H9 (cell line): Measurements from ENCODE around the gene PCSK2. TPM values are rescaled to one million over a fixed set of nuclear protein-coding genes. Genes with fewer than 3 reads are reported as not detected.

Experiments used
- DNase-seq: peaks from one replicate; pipeline ENCODE4 v3.0.0-alpha.2; 2017
- H2AFZ ChIP-seq: one replicate; pipeline ENCODE4 v1.6.1; 2013; ENCODE audit warnings: mild to moderate bottlenecking, low read length, control low read depth, moderate library complexity
- H2AK5ac ChIP-seq: 2 replicates; pipeline ENCODE4 v1.6.1; 2013; ENCODE audit warnings: low read length, control low read depth, mixed read lengths; ENCODE audit not compliant: insufficient read length
- H2BK120ac ChIP-seq: one replicate; pipeline ENCODE4 v1.6.1; 2013; ENCODE audit warnings: low read depth, mild to moderate bottlenecking, low read length, control low read depth, inconsistent platforms; ENCODE audit not compliant: poor library complexity, severe bottlenecking
- H2BK12ac ChIP-seq: 2 replicates; pipeline ENCODE4 v1.6.1; 2013; ENCODE audit warnings: low read length, control low read depth, mixed read lengths, low read depth; ENCODE audit not compliant: insufficient read length
- H2BK15ac ChIP-seq: 2 replicates; pipeline ENCODE4 v1.6.1; 2013; ENCODE audit warnings: low read depth, low read length, control low read depth
- H2BK20ac ChIP-seq: one replicate; pipeline ENCODE4 v1.6.1; 2013; ENCODE audit warnings: low read depth, mild to moderate bottlenecking, low read length, control low read depth, inconsistent platforms; ENCODE audit not compliant: poor library complexity, severe bottlenecking
- H2BK5ac ChIP-seq: 2 replicates; pipeline ENCODE4 v1.6.1; 2013; ENCODE audit warnings: low read length, control low read depth, mixed read lengths; ENCODE audit not compliant: insufficient read length
- H3K14ac ChIP-seq: 2 replicates; pipeline ENCODE4 v1.6.1; 2013; ENCODE audit warnings: low read length, control low read depth; ENCODE audit not compliant: insufficient read depth
- H3K18ac ChIP-seq: 2 replicates; pipeline ENCODE4 v1.6.1; 2013; ENCODE audit warnings: low read depth, mild to moderate bottlenecking, mixed read lengths, low read length, control low read depth; ENCODE audit not compliant: insufficient read length
- H3K23ac ChIP-seq: 2 replicates; pipeline ENCODE4 v1.6.1; 2013; ENCODE audit warnings: low read length, control low read depth, mixed read lengths, low read depth; ENCODE audit not compliant: insufficient read length
- H3K23me2 ChIP-seq: 2 replicates; pipeline ENCODE4 v1.6.1; 2013; ENCODE audit warnings: low read depth, mild to moderate bottlenecking, mixed read lengths, low read length, control low read depth; ENCODE audit not compliant: insufficient read length, poor library complexity, severe bottlenecking
- H3K27ac ChIP-seq: 2 replicates; pipeline ENCODE4 v1.5.1; 2013; ENCODE audit warnings: low read length, control low read depth, mixed read lengths, low read depth; ENCODE audit not compliant: insufficient read length
- H3K27me3 ChIP-seq: 2 replicates; pipeline ENCODE4 v1.6.1; 2013; ENCODE audit warnings: low read length, control low read depth, inconsistent platforms; ENCODE audit not compliant: insufficient read depth
- H3K4ac ChIP-seq: 2 replicates; pipeline ENCODE4 v1.6.1; 2013; ENCODE audit warnings: low read depth, mild to moderate bottlenecking, control low read depth, inconsistent platforms, low read length, moderate library complexity
- H3K4me1 ChIP-seq: 2 replicates; pipeline ENCODE4 v1.6.1; 2013; ENCODE audit warnings: low read length, control low read depth, inconsistent platforms; ENCODE audit not compliant: insufficient read depth
- H3K4me2 ChIP-seq: 2 replicates; pipeline ENCODE4 v1.6.1; 2013; ENCODE audit warnings: low read length, control low read depth, mixed read lengths; ENCODE audit not compliant: insufficient read length, insufficient read depth
- H3K56ac ChIP-seq: 2 replicates; pipeline ENCODE4 v1.6.1; 2013; ENCODE audit warnings: low read depth, mild to moderate bottlenecking, mixed read lengths, low read length, control low read depth; ENCODE audit not compliant: insufficient read length
- H3K79me1 ChIP-seq: 2 replicates; pipeline ENCODE4 v1.6.1; 2013; ENCODE audit warnings: low read depth, mild to moderate bottlenecking, moderate library complexity, low read length, control low read depth, inconsistent platforms; ENCODE audit not compliant: insufficient read depth, poor library complexity, severe bottlenecking
- H3K79me2 ChIP-seq: 2 replicates; pipeline ENCODE4 v1.6.1; 2013; ENCODE audit warnings: low read length, control low read depth, inconsistent platforms; ENCODE audit not compliant: insufficient read depth
- H3K9ac ChIP-seq: 2 replicates; pipeline ENCODE4 v1.6.1; 2013; ENCODE audit warnings: low read length, control low read depth, mixed read lengths; ENCODE audit not compliant: insufficient read length; ENCODE audit errors: extremely low read depth
- H3K9me3 ChIP-seq: one replicate; pipeline ENCODE4 v1.6.1; 2013; ENCODE audit warnings: low read depth, low read length, inconsistent platforms; ENCODE audit not compliant: control insufficient read depth
- H3T11ph ChIP-seq: one replicate; pipeline ENCODE4 v1.6.1; 2013; ENCODE audit warnings: mild to moderate bottlenecking, low read length, control low read depth, inconsistent platforms
- H4K20me1 ChIP-seq: one replicate; pipeline ENCODE4 v1.6.1; 2013; ENCODE audit not compliant: control insufficient read depth, insufficient read length, insufficient read depth
- H4K5ac ChIP-seq: 2 replicates; pipeline ENCODE4 v1.6.1; 2013; ENCODE audit warnings: low read depth, mild to moderate bottlenecking, mixed read lengths, low read length, control low read depth; ENCODE audit not compliant: insufficient read length
- H4K8ac ChIP-seq: replicated peaks from 2 replicates; pipeline ENCODE4 v1.6.1; 2013; ENCODE audit warnings: low read length, control low read depth, mixed read lengths, low read depth; ENCODE audit not compliant: insufficient read length
- H4K91ac ChIP-seq: 2 replicates; pipeline ENCODE4 v1.6.1; 2013; ENCODE audit warnings: low read depth, mild to moderate bottlenecking, moderate library complexity, mixed read lengths, low read length, control low read depth; ENCODE audit not compliant: insufficient read length
- H3K27ac Mint-ChIP-seq, 3 experiments: 2 replicates in 2 of 3; 3 replicates in 1 of 3; pipeline ENCODE4 v1.8.0; 2020 to 2021; ENCODE audit warnings: mixed read lengths in 3 of 3, mild to moderate bottlenecking in 1 of 3, moderate library complexity in 1 of 3
- H3K27me3 Mint-ChIP-seq: 2 replicates; pipeline ENCODE4 v1.8.0; 2021; ENCODE audit warnings: low read depth, mild to moderate bottlenecking, moderate library complexity, mixed read lengths
- H3K36me3 Mint-ChIP-seq, 3 experiments: 2 replicates in 2 of 3; 3 replicates in 1 of 3; pipeline ENCODE4 v1.8.0; 2020 to 2021; ENCODE audit warnings: low read depth in 3 of 3, mixed read lengths in 3 of 3; ENCODE audit not compliant: insufficient read depth in 1 of 3
- H3K4me1 Mint-ChIP-seq, 2 experiments: 2 replicates each; pipeline ENCODE4 v1.8.0; 2020; ENCODE audit warnings: mixed read lengths in 2 of 2
- H3K4me3 Mint-ChIP-seq, 2 experiments: 2 replicates in 1 of 2; 3 replicates in 1 of 2; pipeline ENCODE4 v1.8.0; 2020 to 2021; ENCODE audit warnings: mild to moderate bottlenecking in 2 of 2, mixed read lengths in 2 of 2, moderate library complexity in 1 of 2
- H3K9me3 Mint-ChIP-seq, 2 experiments: 2 replicates in 1 of 2; 3 replicates in 1 of 2; pipeline ENCODE4 v1.8.0; 2020; ENCODE audit warnings: mild to moderate bottlenecking in 2 of 2, mixed read lengths in 2 of 2, moderate library complexity in 1 of 2
- WGBS: extraction: QIAGEN DNeasy Blood & Tissue Kit; methylation state at CpG from one replicate; pipeline ENCODE4 v1.1.7; 2013; ENCODE audit warnings: missing lambda C conversion rate, low lambda C conversion rate, mixed read lengths; ENCODE audit not compliant: insufficient read length; ENCODE audit errors: extremely low coverage; 5-methylcytosine and 5-hydroxymethylcytosine counted together
- total RNA-seq: library from RNA; stranded (reverse); gene quantifications from 2 replicates; pipeline ENCODE4 v1.2.1, GENCODE V29; 2021
- TF ChIP-seq, protein P1 (sequence below): fragments of 200-600 bp; sonication (generic); conservative IDR thresholded peaks from 3 replicates; pipeline ENCODE4 v1.8.0; 2021; ENCODE audit warnings: antibody characterized with exemption, mild to moderate bottlenecking

PCSK2 gene
- total RNA-seq, 1 experiment from 2014 or later = 2.8 TPM

DNA sequence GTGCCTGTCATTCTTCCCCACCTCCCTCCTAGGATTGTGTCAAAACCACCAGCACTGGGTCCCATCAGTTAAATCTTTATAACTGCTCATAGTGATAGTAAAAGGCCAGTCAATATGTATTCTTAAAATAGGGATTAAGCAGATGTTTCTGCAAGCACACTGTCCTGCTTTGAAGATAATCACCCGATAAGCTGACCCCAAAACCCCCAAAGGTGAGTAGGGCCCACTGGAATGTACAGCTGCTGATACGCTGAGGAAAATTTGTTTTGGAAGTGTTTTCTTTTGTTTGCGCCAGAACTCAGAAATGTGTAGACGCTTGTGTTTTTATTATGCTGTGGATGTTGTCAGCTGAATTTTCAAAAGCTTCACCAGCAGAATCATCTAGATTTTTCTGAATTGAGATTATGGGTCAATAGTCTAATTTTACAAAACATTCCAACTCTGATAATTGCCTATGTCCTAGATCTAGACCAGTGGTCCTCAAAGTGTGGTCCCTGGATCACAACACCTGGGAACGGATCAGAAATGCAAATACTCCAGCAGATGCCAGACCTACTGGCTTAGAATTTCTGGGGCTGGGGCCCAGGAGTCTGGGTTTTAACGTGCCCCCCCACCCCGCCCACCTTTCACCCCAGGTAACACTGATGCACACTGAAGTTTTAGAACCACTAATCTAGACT, 292.9 kb downstream of the PCSK2 start:
- no peaks in the 10 kb centered on the region for H3K27me3 ChIP-seq
- no peak overlapping the region for H4K8ac ChIP-seq
- H4K20me1 ChIP-seq = no peaks in the 10 kb centered on the region
- H3K9me3 ChIP-seq = no peaks in the 10 kb centered on the region
- no peak overlapping the region for H2BK12ac ChIP-seq
- H3K23me2 ChIP-seq = no peaks in the 10 kb centered on the region
- H3T11ph ChIP-seq = no peak overlapping the region
- no peak overlapping the region for H4K91ac ChIP-seq
- H2BK15ac ChIP-seq = no peak overlapping the region
- no peak overlapping the region for H3K9ac ChIP-seq
- H3K4ac ChIP-seq = no peak overlapping the region
- H3K23ac ChIP-seq = no peak overlapping the region
- Mint-ChIP-seq H3K36me3 (no peaks in the 10 kb centered on the region), H3K4me1 (peaks cover 5% of the 10 kb centered on the region in 2 experiments), H3K4me3 (no peak overlapping the region), H3K9me3 (no peaks in the 10 kb centered on the region), H3K27ac (no peak overlapping the region), H3K27me3 (no peaks in the 10 kb centered on the region; the same call in 1 of the 2 replicates)
- H3K4me1 ChIP-seq = no peaks in the 10 kb centered on the region
- H3K79me2 ChIP-seq = no peaks in the 10 kb centered on the region
- WGBS = no CpG with 5 or more reads among the region's 7 CpGs
- TF ChIP-seq, protein P1, sequence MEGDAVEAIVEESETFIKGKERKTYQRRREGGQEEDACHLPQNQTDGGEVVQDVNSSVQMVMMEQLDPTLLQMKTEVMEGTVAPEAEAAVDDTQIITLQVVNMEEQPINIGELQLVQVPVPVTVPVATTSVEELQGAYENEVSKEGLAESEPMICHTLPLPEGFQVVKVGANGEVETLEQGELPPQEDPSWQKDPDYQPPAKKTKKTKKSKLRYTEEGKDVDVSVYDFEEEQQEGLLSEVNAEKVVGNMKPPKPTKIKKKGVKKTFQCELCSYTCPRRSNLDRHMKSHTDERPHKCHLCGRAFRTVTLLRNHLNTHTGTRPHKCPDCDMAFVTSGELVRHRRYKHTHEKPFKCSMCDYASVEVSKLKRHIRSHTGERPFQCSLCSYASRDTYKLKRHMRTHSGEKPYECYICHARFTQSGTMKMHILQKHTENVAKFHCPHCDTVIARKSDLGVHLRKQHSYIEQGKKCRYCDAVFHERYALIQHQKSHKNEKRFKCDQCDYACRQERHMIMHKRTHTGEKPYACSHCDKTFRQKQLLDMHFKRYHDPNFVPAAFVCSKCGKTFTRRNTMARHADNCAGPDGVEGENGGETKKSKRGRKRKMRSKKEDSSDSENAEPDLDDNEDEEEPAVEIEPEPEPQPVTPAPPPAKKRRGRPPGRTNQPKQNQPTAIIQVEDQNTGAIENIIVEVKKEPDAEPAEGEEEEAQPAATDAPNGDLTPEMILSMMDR = no peak
- no peak overlapping the region for H3K18ac ChIP-seq
- H2BK120ac ChIP-seq = no peak overlapping the region
- no peak overlapping the region for H2BK5ac ChIP-seq
- H3K27ac ChIP-seq = no peak overlapping the region
- H3K4me2 ChIP-seq = no peak overlapping the region
- H3K79me1 ChIP-seq = no peaks in the 10 kb centered on the region
- no peak overlapping the region for H3K14ac ChIP-seq
- no peak overlapping the region for H4K5ac ChIP-seq
- no peak for DNase-seq
- no peak overlapping the region for H2AFZ ChIP-seq
- no peak overlapping the region for H3K56ac ChIP-seq
- H2BK20ac ChIP-seq = no peak overlapping the region
- no peak overlapping the region for H2AK5ac ChIP-seq
